H1 (cell line): ENCODE data around the gene KCTD21. TPM values are rescaled to one million over a fixed set of nuclear protein-coding genes. Genes with fewer than 3 reads are reported as not detected.

Experiments used
- ASH2L ChIP-seq: fragments of 200-600, 300-600 bp; sonication (generic); IDR thresholded peaks from one replicate; pipeline ENCODE4 v1.7.1; 2017; ENCODE audit warnings: low read length
- CTBP2 ChIP-seq: IDR thresholded peaks from 2 replicates; pipeline ENCODE4 v1.7.0; 2011; ENCODE audit warnings: borderline replicate concordance, mild to moderate bottlenecking, moderate library complexity, mixed read lengths, low read length; ENCODE audit not compliant: insufficient read depth, insufficient read length
- SIN3A ChIP-seq, 2 experiments: IDR thresholded peaks in 1 of 2; conservative IDR thresholded peaks in 1 of 2; 2 replicates each; pipeline ENCODE4 v1.6.1; 2011 to 2012; ENCODE audit warnings: low read length in 2 of 2, improper control_type of control experiment in 1 of 2, low read depth in 1 of 2, mild to moderate bottlenecking in 1 of 2
- SRF ChIP-seq: IDR thresholded peaks from 2 replicates; pipeline ENCODE4 v1.6.1; 2011; ENCODE audit warnings: mild to moderate bottlenecking, low read depth, low read length, moderate library complexity
- polyA plus RNA-seq, 7 experiments: library from polyadenylated mRNA; depleted of rRNA in 3 of 7; stranded (reverse) in 5 of 7; unstranded in 2 of 7; fragments of >200 nt in 5 of 7; fragments of 200-250 nt in 2 of 7; gene quantifications; 1 replicate in 5 of 7; 2 replicates in 1 of 7; 4 replicates in 1 of 7; pipeline versions ENCODE4 v1.2.1 to v1.2.3, GENCODE V29; 2011 to 2013; ENCODE audit warnings: missing spikeins in 2 of 7, mixed read lengths in 2 of 7
- total RNA-seq: library from RNA; stranded (reverse); fragmentation: NEBNext Ultra II Directional; extraction: Animal tissue kit (Norgen Biotek cat#: 25700); gene quantifications from 2 replicates; pipeline ENCODE4 v1.2.1, GENCODE V29; 2021

Gene KCTD21
- total and polyA plus RNA-seq, 2 of the 8 experiments (the other 6 are each of a cell fraction or from before 2014, with no cell fraction given) = 3.2 to 4.1 TPM

GRCh38 chr11:78224906-78225420 lies 36.5 kb upstream of the KCTD21 start (continued):
- TF ChIP-seq ASH2L (no peak), SRF (no peak), CTBP2 (no peak), SIN3A (conservative IDR thresholded peaks at IDR 0.05 in 1 of 2, IDR thresholded peaks at IDR 0.05 in 1 of 2; ENCODE audit: low read depth in 1 of 2, low read length in 2 of 2) (no peak)
